ENCODE data around the gene XPO4.

Gene XPO4

DNA sequence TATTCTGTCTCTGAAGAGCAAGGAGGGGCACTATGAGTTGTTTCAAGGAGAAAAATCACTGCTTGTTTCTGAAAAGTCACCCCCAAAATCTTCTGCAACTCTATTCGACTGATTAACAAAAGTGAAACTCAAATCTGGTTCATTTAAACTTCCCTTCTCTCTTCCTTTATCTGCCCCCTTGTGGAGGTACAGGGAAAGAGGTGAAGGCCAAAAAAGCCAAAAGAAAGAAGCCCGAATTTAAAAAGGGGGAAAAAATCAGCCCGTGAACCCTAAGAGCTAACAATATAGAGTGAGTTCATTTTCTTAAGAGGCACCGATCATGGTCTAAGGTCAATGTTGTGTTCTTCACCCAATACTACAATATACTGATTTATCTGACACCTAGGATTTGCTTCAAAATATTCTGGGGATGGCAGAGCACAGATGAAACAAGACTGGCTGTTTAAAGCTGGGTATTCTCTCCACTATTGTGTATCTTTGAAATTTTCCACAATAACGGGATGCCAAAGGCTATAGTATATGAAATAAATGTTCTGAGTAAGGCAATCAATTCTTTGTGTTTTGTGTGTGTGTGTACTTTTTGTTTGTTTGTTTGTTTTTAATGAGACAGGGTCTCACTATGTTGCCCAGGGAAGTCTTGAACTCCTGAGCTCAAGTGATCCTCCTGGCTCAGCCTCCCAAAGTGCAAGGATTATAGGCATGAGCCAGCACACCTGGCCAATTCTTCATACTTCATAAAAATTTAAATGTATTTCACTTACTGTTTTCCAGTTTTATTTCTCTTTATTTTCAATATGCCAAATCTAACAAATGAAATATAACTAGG is 73.8 kb downstream of the XPO4 start:
- no peak for DNase-seq (ENCODE audit: low read depth in 2 of 2)

DNA sequence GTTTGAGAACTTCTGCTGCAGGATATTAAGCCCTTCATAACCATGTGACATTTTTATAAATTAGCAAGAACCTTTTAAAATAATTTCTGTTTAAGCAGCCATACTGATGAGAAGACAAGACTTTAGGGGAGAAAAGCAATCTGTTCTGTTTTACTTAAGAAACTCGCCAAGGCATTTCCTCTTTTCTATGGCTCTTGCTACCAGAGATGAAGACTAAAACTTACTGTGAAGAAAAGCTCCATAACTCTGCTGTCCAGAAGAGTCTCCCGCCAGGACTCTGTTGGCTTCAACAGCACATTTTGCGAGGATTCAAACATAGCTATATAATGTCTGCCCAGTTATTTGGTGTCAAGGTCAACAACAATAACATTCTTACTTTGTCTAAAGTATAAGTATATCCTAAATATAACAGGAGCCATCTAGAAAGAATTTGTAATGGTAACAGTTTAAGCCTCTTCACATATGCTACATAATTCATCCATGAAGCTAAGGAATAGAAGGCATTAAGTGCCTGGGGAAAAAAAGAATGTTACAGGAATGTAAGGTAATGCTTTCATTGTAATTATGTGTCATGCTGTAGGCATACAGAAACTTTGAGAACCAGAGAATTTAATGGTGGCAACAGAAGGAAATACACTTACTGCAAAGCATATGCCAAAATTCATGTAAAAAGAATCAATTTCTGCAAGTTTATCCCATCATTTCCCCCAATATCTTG is 75.5 kb downstream of the XPO4 start:
- DNase-seq (ENCODE audit: low read depth in 2 of 2) = no peak

DNA sequence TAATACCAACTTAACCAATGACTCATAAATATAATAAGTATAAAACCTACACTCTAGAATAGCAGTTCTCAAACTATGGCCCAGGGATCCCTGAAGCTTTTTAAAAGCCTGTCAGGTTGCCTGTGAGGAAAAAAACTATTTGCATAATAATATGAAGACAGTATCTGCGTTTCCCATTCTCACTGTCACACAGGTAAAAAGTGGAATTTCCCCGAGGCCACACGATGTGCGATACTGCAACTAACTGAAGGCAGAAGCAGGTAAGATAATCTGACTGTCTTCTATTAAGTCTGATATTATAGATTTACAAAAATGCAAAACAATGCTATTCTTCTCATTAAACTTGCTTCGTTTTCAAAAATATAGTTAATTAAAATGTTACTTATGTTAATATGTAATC is 76.2 kb downstream of the XPO4 start:
- no peak for DNase-seq (ENCODE audit: low read depth in 2 of 2)

DNA sequence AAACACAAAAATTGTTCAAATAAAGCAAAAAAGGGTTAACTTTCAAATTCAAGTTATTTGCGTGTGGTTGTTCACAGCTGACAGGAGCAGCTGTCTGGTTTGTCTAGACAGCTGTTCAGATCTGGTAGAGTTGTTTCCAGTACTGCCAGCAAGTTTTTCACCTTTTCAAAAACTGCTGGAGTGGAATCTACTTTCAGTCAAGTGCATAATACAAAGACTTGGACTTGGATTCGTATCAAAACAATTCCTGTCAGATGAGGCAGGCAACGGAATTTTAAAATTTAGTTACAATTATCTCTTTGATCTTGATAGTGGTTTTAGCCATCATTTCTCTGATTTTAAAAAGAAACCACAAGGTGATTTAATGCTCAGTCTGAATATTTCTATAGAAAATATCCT is 77.1 kb downstream of the XPO4 start:
- no peak for DNase-seq (ENCODE audit: low read depth in 2 of 2)

DNA sequence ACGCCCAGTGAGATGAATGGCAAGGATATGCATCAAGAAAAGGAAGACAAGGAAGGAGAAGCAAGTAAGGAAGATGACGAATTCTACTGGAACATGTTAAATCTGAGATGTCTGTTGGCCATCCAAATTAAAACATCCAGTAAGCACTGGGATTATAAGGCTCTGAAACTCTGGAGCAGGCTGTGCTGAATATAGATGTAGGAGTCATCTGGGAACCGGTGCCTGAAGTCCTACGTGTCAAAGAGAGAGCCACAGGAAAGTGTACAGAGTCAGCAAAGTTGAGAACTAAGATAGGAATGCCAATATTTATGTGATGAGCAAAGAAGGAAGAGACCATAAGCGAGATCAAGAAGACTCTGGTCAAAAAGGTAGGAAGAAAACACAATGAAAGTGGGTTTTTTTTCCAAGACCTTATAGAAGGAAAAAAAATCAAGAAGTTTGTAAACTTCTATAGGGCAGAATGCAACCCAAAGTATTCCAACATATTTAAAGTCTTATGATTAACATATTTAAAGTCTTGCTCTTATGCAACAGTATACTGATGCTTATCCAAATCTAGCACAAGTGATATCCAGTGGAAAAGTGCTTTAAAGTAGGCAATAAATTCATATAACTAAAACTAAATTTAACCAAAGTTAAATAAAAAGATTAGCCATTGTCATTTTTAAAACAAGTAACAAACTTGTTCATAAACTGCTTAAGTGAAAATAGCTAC is 77.6 kb downstream of the XPO4 start:
- no peak for DNase-seq (ENCODE audit: low read depth in 2 of 2)

DNA sequence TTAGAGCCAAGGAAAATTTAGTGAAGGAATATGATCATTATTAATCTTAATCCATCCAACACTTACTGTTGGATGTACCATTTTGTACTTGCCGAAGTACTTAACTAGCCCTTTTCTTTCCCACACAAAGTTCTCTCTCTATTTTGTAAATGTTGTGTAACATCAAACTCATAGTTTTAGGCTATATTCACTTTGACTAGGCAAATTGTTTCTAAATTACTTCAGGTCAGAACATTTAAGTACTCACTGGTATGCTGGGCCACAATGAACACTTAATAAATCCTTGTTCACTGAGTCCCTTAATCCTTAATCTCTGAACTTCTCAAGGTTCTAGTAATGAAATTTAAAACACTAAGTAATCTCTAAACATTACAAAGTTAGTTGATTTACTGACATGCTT is 79.5 kb downstream of the XPO4 start:
- DNase-seq (ENCODE audit: low read depth in 2 of 2) = no peak

DNA sequence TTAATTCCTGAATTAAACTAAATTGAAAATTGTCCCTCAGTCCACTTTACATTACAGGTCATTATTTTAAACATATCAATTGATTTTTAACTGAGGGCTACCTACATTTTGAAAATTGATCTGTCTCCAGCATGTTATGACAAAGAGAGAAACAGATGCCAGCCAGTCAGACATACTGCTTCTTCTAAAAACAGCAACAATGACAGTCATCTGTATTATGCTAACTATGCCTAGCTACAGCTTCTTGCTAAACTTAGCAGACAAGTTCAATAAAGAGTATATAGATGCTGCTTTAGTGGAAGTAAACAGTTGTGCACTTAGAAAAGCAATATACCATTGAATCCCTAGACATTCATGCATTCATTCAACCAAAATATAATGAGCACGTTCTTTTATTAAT is 80.1 kb downstream of the XPO4 start:
- no peak for DNase-seq (ENCODE audit: low read depth in 2 of 2)

DNA sequence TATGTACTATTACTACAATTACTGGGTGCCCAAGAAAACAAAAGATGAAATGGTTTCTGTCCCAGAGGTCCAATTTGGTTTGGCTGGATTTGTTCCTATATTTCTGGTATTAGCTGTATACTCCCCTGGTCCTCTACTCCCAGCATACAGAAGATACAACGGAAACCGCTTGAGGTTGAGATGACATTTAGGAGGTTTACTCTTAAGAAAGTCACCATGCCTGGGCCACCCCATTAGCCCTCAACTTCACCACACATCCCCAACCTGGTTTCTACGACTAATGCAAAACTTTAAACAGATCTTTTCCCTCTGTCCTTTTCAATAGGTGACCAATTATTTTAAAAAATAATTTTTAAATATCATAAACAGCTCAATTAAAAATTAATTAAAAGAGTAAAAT is 82.8 kb downstream of the XPO4 start:
- no peak for DNase-seq (ENCODE audit: low read depth in 2 of 2)

DNA sequence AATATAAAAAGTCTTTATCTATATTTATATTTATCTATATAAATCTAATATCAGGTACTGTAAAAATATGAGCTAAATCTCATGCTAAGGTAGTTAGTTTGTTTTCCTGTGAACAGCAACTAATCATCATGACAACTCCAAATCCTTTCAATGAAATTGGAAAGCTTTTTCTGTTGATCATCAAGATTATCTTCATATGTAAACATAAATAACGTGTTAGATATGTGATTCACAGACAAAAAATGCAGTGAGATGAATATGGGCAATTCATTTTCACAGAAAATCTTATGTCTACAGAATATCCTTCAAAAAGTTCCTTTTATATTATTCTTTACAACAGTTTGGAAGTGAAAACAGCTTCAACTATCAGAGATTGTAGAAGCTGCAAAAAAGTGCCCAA is 87.1 kb downstream of the XPO4 start:
- no peak for DNase-seq (ENCODE audit: low read depth in 2 of 2)

DNA sequence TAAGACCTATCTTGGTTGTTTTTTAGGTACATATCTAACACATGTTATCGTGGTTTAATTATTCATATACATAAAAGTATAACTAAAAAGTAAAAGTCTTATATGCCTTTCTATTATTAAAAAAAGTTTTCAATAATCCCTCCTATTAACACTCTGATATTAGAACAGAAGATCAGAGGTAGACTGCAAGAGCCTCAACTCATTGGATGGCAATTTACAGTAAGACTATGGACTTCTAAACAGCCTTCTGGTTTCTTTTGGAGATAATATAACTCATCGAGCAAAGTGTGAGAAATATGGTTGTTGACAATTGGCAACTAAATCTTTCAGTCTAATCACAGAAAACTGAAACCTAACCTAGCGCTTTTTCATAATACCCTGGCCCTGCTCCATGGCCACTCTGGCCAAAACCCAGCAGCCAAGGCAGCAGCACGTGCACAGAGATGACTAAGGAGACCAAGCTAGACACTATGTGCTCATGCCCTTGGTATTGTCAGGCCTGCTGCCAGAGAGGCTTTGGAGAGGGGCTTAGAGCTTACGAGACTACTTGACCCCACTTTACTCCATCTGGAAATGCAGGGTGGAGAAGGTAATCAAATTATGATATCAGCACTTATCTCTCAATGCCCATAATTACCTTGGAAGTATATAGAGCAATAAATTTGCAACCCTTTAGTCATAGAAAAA is 88.2 kb downstream of the XPO4 start:
- DNase-seq (ENCODE audit: low read depth in 2 of 2) = no peak

DNA sequence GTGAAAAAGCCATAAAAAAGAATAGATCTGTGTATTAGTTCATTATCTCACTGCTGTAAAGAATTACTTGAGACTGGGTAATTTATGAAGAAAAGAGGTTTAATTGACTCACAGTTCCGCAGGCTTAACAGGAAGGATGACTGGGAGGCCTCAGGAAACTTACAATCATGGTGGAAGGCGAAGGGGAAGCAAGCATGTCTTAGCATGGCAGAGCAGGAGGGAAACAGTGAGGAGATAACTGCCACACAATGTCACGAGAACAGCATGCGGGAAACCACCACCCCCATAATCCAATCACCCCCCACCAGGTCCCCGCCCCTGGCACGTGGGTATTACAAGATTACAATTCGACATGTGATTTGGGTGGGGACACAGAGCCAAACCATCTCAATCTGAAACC is 89.7 kb downstream of the XPO4 start:
- no peak for DNase-seq (ENCODE audit: low read depth in 2 of 2)

DNA sequence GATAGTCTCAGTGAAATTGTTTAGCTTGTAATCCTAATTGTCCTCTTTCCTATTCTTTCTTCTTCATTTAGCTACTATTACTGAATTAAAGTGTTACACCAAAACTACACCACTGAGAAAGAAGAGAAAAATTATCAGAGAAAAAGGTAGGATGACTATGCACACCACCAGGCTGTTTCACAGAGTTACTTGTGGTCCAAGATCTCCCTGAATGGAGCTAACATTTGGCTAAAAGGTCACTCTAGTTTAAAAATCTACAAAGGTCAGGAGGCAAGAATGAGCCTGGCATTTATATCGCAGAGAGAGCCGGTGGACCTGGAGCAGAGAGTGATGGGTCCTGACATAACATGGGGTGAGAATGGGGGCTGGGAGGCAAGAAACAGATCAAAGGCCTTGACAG is 91.7 kb downstream of the XPO4 start:
- no peak for DNase-seq (ENCODE audit: low read depth in 2 of 2)

DNA sequence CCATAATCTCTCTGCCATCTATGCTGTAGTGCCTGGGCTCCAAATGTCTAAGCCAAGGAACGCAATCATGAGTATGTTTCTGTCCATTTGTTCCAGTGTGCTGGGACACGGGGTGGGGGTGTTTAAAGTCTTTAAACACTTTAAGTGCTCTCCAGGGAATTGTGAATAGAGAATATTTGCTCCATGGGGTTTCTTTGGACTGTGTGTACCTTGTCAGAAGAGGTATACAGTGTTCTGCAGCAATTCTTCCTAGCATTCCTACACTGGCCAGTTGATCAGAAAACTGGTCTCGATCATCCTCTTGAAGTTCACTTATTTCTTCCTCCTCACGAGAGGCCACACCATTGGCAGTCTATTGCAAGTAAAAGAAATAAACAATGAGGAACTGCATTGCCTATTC is 93.7 kb downstream of the XPO4 start:
- DNase-seq (ENCODE audit: low read depth in 2 of 2) = no peak

DNA sequence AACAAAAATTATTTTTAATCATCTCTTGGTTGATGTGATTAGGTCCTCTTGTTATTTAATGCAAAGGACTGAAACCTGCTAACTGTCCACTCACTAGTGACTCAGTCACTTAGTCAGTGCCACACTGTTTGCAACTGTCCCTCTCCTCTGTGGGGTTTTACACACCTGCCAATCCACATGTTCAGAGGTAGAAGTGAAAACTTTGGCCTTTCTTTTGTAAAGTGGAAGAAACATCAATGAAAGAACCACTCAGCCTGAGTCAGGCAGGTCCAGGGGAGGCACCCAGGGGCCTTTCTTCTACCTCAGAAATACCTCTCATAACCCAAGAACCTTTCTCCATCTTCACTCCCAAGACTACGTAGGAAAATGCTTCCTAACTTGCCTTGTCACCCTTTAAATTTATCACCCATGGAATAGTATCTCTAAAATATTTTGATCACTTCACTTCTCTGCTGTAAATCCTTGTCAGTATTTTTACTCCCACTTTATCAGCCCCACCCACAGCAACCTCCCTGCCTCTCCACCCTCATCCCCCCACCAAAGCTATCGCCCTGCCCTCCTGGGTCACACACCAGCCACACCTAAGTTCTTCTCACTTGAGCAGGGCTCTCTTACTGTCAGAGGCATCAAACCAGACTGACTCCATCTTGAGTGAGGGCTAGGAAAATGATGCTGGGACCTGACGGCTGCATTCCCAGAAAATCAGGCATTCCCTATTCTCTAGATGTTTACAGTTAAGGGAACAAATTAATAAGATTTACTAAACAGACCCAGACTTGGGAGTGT is 99.2 kb downstream of the XPO4 start:
- no peak for DNase-seq (ENCODE audit: low read depth in 2 of 2)

DNA sequence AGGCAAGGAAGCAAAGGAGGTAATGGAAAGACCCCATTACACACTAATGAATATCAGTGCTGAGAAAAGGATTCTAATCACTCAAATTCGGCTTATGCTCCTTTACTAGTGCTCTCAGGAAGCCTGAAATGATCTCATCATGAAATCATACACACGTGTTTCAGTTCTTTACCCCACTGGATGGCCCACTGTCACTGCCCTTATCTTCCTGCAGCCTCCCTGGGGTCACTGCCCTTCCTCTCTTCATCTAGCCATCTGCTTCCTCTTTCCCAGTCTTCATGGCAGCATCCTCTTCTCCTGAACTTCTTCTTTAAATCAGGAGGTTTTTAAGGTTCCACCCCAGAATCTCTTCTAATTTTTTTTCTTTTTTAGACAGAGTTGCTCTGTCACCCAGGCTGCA is 100.8 kb downstream of the XPO4 start:
- DNase-seq (ENCODE audit: low read depth in 2 of 2) = no peak

DNA sequence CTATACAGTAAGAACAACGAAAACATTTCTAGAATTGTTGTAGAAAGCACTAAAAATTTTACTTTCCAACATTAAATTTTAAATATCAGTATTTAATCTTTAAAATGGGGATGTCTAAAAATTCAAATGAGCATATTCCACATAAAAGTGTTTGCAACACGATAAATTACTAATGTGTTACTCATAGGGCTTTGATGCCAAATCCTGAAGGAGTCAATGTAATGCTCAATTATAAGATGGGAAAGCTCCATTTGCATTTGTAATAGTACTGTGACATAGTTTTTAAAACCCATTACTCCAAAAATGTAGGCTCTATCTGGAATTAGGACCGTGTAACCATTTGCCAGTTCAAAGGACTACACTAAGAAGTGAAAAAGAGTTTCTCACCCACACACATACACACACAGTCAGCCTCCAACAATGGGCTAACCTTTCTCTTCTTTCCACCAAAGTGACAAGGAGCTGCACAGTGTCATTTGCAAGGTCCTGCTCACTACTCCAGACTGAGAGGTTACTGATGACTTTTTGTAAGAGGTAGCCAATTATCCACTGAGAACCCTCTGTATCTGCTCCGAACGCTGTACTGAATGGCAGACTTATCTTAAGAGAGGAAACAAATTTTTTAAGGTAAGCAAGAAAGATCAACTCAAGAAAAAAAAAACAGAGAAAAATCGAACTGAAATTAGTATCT is 102.7 kb downstream of the XPO4 start:
- DNase-seq (ENCODE audit: low read depth in 2 of 2) = no peak

DNA sequence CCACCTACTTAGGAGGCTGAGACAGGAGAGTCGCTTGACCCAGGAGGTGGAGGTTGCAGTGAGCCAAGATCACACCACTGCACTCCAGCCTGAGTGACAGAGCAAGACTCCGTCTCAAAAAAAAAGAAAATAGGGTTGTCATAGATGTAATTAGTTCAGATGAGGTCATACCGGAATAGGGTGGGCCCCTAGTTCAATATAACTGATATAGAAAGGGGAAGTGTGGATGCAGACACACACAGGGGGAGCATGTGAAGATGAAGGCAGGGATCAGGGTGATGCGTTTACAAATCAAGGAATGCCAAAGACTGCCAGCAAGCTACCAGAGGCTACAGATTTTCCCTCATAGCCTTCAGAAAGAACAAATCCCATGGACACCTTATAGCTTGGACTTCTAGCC is 104.5 kb downstream of the XPO4 start:
- no peak for DNase-seq (ENCODE audit: low read depth in 2 of 2)

DNA sequence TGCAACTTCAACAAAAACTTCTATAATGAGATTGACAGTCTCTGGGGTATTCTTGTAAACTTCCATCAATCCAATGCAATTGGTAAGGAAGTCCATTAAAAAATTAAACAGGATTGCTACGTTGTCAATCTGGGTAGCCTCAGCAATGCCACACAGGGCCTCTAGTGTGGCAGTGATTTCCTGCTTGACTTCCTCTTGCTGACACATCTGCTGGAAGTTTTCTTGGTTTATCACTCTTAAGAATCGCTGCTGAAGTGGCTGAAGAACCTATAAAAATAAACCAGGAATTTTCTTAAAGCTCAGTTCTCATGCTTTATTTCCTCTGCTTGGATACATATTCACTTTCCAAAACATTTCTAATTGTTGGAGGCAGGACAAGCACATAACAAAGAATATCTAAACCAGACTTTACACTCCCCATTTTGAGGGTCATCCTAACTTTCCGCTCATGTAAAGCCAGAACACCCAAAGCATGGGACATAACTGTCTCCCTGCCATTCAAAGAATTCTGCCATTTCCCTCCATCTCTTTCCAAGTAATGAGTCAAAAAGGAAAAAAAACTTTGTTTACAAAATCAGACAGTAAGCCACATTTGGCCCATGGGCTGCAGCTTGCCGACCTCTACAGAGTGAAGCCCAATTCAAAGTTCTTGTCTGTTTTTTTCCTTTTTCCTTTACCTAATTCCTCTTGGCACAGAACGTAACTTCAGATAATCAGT is 105.6 kb downstream of the XPO4 start:
- no peak for DNase-seq (ENCODE audit: low read depth in 2 of 2)

DNA sequence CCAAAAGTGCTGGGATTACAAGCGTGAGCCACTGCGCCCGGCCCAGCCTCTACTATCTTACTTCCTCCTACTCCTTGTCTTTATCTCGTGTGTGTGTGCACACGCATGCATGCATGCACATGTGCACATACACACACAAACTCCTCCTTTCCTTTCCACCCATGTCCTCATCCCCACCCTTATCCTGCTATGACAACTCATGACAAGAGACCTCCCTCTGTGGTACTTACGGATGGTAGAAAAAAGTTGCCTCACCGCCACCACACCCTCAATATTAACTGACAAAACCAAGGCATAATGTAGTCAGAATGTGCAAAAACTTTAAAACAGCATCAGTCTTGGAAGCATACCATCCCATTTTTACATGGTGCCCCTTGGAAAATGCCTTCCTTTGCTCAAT is 112.9 kb downstream of the XPO4 start:
- no peak for DNase-seq (ENCODE audit: low read depth in 2 of 2)

DNA sequence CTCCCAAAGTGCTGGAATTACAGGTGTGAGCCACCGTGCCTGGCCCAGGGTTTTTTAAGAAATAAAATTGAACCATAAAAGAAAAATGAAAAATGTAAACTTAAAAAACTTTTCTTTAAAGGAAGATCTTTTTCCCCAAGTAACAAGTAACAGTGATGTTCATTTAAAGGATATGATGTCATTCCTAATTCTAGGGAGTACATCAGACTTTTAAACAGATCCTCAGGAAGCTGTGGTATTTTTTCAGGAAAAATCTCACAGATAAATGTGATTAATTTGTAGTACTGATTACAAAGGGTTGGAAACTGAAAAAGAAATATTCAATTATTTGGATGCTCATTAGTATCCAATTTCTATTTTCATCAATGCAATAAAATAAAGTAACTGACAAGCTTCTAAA is 114.2 kb downstream of the XPO4 start:
- no peak for DNase-seq (ENCODE audit: low read depth in 2 of 2)

Data from activated CD8-positive, alpha-beta memory T cell treated with anti-CD3 and anti-CD28 coated beads for 4 hours (primary cell).